ENCODE results near the gene GGT5.

GRCh38 chr22:24224468-24224867 lies 20.4 kb downstream of the GGT5 start:
- TF ChIP-seq POLR2AphosphoS5 (IDR thresholded peaks at IDR 0.05; ENCODE audit: low read depth, low read length) (no peak), TAF1 (IDR thresholded peaks at IDR 0.05; ENCODE audit: borderline replicate concordance, insufficient read depth, low read length) (no peak), SIN3A (IDR thresholded peaks at IDR 0.05; ENCODE audit: borderline replicate concordance, insufficient read depth, low read length) (no peak)
